ENCODE results near the gene MBP.

The MBP gene

GRCh38 chr18:77086656-77087392 lies 45.8 kb downstream of the MBP start:
- no peak for DNase-seq

GRCh38 chr18:77086034-77086433 lies 46.5 kb downstream of the MBP start:
- DNase-seq: no peak

GRCh38 chr18:77084688-77085035 lies 47.9 kb downstream of the MBP start:
- DNase-seq: no peak

DNA sequence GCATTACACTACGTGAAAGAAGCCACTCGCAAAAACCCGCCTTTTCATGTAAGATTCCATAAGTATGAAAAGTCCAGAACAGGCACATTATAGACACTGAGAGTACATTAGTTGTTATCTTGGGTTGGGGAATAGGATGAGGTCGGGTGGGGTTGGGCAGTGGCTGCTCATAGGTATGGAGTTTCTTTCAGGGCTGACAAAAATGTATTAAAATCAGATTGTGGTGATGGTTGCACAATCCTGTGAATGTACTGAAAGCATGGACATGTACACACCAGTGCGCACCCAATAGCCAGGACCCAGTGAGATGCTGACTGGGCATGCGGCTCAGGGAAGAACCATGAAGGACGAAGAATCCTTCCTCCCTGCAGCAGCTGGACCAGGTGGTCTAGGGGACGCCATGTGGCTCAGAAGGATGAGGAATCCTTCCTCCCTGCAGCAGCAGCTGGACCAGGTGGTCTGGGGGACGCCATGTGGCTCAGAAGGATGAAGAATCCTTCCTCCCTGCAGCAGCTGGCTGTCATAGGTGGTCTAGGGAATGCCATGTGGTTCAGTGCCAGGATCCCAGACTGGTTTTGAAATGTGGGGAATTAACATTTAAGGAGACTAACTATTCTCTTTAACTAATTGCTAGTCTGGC lies 50.1 kb downstream of the MBP start:
- DNase-seq: no peak

- DNase-seq: no peak
Observed at GRCh38 chr18:77081390-77081778, 51.2 kb downstream of the MBP start.

DNA sequence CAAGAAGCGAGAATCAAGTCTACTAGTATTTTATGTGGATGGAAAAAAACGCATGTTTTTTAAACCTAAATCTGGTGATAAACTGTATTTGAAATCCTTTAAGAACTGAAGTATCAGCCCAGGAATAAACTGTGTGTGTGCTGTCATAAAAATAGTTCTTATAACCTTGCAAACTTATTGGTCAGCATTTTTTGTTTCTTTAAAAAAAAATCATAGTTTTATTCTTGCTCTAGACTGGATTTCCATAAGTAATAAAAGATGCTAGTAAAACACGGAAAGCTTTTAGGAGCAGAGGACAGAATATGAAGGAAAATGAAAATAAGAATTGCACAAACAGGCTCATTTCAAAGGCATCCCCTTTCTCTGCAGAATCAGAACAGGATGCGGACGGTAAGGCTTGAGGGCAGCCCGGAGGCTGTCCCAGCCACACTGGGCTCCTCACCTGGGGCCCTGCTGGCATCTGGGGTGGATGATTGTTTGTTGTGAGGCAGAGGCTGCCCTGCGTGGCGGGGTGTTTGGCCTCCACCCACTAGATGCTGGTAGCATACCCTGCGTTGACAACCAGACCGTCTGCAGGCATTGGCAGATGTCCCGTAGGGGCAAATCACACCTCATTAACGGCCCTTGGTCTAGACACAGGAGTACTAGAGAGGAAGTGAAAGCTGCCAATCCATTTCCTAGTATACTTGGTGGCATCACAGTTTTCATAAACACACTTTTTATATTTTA lies 52.5 kb downstream of the MBP start:
- no peak for DNase-seq

GRCh38 chr18:77079088-77079487 lies 53.5 kb downstream of the MBP start:
- DNase-seq: no peak

DNA sequence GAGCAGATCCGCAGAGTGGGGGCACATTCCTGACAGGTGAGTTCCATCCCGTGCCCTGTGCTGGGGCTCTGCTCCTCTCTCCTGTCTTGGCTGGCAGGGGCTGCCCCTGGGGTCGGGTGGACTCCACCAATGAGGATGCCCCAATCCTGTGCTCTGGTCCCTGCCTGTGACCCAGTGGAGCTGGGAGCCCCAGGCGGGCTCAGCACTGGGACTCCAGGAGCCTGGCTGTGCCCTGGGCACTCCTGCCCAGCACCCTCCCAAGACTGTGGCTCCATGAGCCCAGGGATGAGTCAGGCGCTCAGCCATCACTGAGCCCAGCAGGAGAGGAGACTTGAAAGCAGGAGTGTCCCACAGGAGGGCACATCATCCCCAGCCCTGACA lies 53.9 kb downstream of the MBP start:
- DNase-seq: no peak

GRCh38 chr18:77077941-77078689 lies 54.5 kb downstream of the MBP start:
- DNase-seq: no peak

GRCh38 chr18:77077401-77077800 lies 55.2 kb downstream of the MBP start:
- no peak for DNase-seq

DNA sequence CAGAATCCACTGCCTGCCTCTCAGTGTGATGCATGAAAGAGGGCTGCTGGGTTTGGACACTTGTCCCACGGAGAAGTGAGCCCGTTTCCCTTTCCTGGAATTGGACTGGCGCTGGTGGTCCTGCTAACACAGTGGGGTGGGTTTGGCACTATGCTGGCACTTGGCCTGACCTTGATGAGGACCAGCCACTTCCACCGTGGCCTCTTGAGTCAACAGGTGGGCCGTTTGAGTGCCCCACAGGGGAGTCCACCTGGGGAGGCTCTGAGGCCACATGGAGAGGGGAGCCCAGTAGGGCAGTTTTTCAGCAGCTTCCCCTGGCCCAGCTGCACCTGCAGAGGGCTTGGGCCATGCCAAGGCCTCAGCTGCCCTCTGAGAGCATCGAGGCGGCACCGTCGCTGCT lies 56.5 kb downstream of the MBP start:
- no peak for DNase-seq

GRCh38 chr18:77074431-77074830 lies 58.2 kb downstream of the MBP start:
- DNase-seq: no peak

DNA sequence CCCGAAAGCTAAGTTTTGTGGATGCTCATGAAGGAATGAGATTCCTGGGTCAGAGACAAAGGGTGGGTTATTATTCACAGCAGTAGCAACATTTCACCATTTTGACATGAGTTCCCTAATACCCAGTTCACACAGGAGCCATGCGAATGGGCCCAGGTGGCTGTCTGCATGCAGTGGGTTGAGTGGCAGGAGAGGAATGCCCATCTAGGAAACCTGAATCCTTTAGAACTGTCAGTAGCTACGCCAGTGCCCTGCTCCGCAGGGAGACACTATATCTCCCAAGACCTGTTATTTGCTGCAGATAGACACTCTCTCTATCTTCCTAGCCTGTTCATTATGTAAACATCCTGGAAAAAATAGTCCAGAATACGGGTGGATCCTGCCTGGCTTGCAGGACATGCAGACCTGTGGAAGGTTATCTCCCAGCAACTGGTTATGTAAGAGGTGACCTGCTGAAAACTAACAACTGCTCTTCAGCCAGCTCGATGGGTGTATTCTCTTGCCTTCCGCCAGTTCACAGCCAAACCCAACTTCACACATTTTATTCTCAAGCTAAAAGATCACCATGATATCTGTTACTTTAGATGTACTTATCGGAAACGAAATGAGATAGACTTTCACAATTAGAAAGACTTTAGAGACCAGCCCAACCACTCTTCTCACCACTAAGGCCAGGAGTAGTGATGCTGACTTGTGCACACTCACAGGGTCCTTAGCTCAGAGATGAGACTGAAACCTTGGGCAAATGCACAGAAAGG lies 59.1 kb downstream of the MBP start:
- DNase-seq: no peak

GRCh38 chr18:77072566-77072965 lies 60.0 kb downstream of the MBP start:
- no peak for DNase-seq

- DNase-seq: peak in 10 of 58 donors; percentile 22 to 59 (median 41)
Observed at GRCh38 chr18:77071711-77072292, 60.8 kb downstream of the MBP start.

DNA sequence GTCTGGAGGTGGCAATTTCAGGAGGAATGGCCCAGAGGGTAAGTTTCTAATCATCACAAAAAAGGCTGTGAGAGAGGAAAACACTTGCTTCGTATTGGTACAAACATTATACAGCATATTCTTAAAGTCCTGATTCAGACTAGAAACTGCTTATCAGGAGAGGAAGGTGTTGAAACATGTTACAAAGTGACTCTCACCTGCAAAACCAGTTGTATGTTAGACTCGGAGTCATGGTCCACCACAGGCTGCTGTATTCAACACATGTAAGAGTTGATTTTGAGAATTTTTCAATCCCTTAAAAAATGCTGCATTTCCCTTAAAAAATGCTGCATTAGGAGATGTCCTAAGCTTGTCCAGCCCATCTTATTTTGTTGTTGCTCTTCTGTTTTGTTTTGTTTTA lies 61.5 kb downstream of the MBP start:
- no peak for DNase-seq

GRCh38 chr18:77070627-77071026 lies 62.0 kb downstream of the MBP start:
- no peak for DNase-seq

DNA sequence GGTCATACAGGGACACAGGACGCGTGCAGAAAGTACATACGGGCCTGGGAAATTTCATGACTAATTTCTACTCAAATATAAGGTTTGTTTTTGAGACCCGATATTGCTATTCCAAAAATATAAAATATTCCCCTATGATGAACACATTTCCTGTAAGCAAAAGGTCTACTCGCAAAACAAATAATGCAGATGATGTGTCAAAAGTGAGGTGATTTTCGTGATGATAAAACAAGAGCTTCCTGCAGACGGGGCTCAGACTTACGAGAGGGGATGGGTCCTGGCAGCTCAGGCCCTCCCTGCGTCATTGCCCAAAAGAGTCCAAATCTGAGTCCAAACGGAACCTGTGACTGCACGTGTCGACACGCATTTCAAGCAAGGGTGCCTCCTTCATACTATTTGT lies 62.7 kb downstream of the MBP start:
- DNase-seq: no peak

- no peak for DNase-seq
Observed at GRCh38 chr18:77069482-77069881, 63.1 kb downstream of the MBP start.
